Liver (tissue), 9 donors: ENCODE measurements around the gene ZNF592. TPM values are rescaled to one million over a fixed set of nuclear protein-coding genes. Genes with fewer than 3 reads are reported as not detected.

Experiments
- DNase-seq: peaks from one replicate; pipeline ENCODE4 v3.0.0-alpha.2; 2017; ENCODE audit warnings: low spot score
- H3K27ac ChIP-seq, 2 donors: one replicate each; pipeline ENCODE4 v1.7.0; 2013; ENCODE audit warnings: inconsistent platforms in 2 of 2, low read length in 2 of 2, control low read depth in 1 of 2, low read depth in 1 of 2, mild to moderate bottlenecking in 1 of 2
- H3K27me3 ChIP-seq, 4 donors: one replicate each; pipeline versions ENCODE4 v1.6.1 to v1.7.0; 2013; ENCODE audit warnings: low read length in 3 of 4, inconsistent platforms in 1 of 4, mild to moderate bottlenecking in 1 of 4, moderate library complexity in 1 of 4; ENCODE audit not compliant: control insufficient read depth in 4 of 4, insufficient read depth in 4 of 4
- H3K36me3 ChIP-seq, 4 donors: one replicate each; pipeline versions ENCODE4 v1.6.1 to v1.7.0; 2013; ENCODE audit warnings: low read length in 3 of 4, mild to moderate bottlenecking in 3 of 4, low read depth in 1 of 4, moderate library complexity in 1 of 4; ENCODE audit not compliant: control insufficient read depth in 4 of 4, insufficient read depth in 3 of 4
- H3K4me1 ChIP-seq, 4 donors: one replicate each; pipeline versions ENCODE4 v1.6.1 to v1.7.0; 2013; ENCODE audit warnings: low read length in 3 of 4, mild to moderate bottlenecking in 3 of 4, moderate library complexity in 1 of 4; ENCODE audit not compliant: control insufficient read depth in 4 of 4, insufficient read depth in 4 of 4
- H3K4me3 ChIP-seq, 3 donors: one replicate each; pipeline versions ENCODE4 v1.6.1 to v1.7.0; 2013; ENCODE audit warnings: low read length in 3 of 3, control low read depth in 1 of 3, low read depth in 1 of 3, mild to moderate bottlenecking in 1 of 3
- H3K9ac ChIP-seq, 2 donors: one replicate each; pipeline ENCODE4 v1.7.0; 2013; ENCODE audit warnings: low read length in 2 of 2, mild to moderate bottlenecking in 2 of 2, moderate library complexity in 2 of 2, control low read depth in 1 of 2, low read depth in 1 of 2
- H3K9me3 ChIP-seq, 4 donors: one replicate each; pipeline versions ENCODE4 v1.6.1 to v1.7.0; 2013; ENCODE audit warnings: low read length in 3 of 4; ENCODE audit not compliant: control insufficient read depth in 4 of 4
- FOXA1 ChIP-seq: IDR thresholded peaks from 2 replicates; pipeline ENCODE4 v1.6.1; 2016; ENCODE audit warnings: antibody characterized with exemption
- FOXA2 ChIP-seq: IDR thresholded peaks from 2 replicates; pipeline ENCODE4 v1.6.1; 2016; ENCODE audit warnings: antibody characterized with exemption
- GABPA ChIP-seq, 2 donors: IDR thresholded peaks in 1 of 2; conservative IDR thresholded peaks in 1 of 2; 2 replicates each; pipeline ENCODE4 v1.6.1; 2016; ENCODE audit warnings: antibody characterized with exemption in 2 of 2, mild to moderate bottlenecking in 1 of 2, moderate library complexity in 1 of 2
- HNF4A ChIP-seq, 2 donors: conservative IDR thresholded peaks; 2 replicates each; pipeline ENCODE4 v1.6.1; 2016; ENCODE audit warnings: antibody characterized with exemption in 2 of 2, mild to moderate bottlenecking in 2 of 2
- NR2F2 ChIP-seq: IDR thresholded peaks from 2 replicates; pipeline ENCODE4 v1.6.1; 2016; ENCODE audit warnings: antibody characterized with exemption
- RXRA ChIP-seq, 2 donors: IDR thresholded peaks; 2 replicates each; pipeline ENCODE4 v1.6.1; 2017 to 2018; ENCODE audit warnings: antibody characterized with exemption in 2 of 2, mild to moderate bottlenecking in 1 of 2
- SP1 ChIP-seq: IDR thresholded peaks from 2 replicates; pipeline ENCODE4 v1.6.1; 2018; ENCODE audit warnings: antibody characterized with exemption, mild to moderate bottlenecking
- TAF1 ChIP-seq: conservative IDR thresholded peaks from 2 replicates; pipeline ENCODE4 v1.6.1; 2016; ENCODE audit warnings: antibody characterized with exemption, mild to moderate bottlenecking
- YY1 ChIP-seq: IDR thresholded peaks from 2 replicates; pipeline ENCODE4 v1.6.1; 2016; ENCODE audit warnings: antibody characterized with exemption, mild to moderate bottlenecking
- WGBS: extraction: QIAGEN DNeasy Blood & Tissue Kit; methylation state at CpG from one replicate; pipeline ENCODE4 v1.1.7; 2013; 5-methylcytosine and 5-hydroxymethylcytosine counted together
- polyA plus RNA-seq, 2 donors: library from polyadenylated mRNA; stranded (reverse) in 1 of 2; unstranded in 1 of 2; fragments of 200-250 nt in 1 of 2; fragments of >200 nt in 1 of 2; fragmentation: Nextera tagmentation in 1 of 2; extraction: Ambion mirVana in 1 of 2; gene quantifications; one replicate each; pipeline versions ENCODE4 v1.2.1 to v1.2.3, GENCODE V29; 2013 to 2015
- total RNA-seq, 2 donors: library from RNA; depleted of rRNA; stranded (reverse); fragments of >200 nt; gene quantifications; one replicate each; pipeline ENCODE4 v1.2.3, GENCODE V29; 2014
- TF ChIP-seq, protein P1 (sequence below): IDR thresholded peaks from 2 replicates; pipeline ENCODE4 v1.6.1; 2016; ENCODE audit warnings: antibody characterized with exemption
- TF ChIP-seq, protein P2 (sequence below): IDR thresholded peaks from 2 replicates; pipeline ENCODE4 v1.6.1; 2016; ENCODE audit warnings: antibody characterized with exemption
- TF ChIP-seq, protein P3 (sequence below): IDR thresholded peaks from 2 replicates; pipeline ENCODE4 v1.6.1; 2016; ENCODE audit warnings: antibody characterized with exemption, mild to moderate bottlenecking
- TF ChIP-seq, protein P4 (sequence below): fragments of 150-350 bp; IDR thresholded peaks from 2 replicates; pipeline ENCODE4 v1.5.1; 2017; ENCODE audit warnings: improper control_type of control experiment, low read depth, low read length; ENCODE audit not compliant: missing input control
- donor health status: healthy.
- donor health status: healthy.
- donor health status: healthy.
- donor health status: healthy.
- donor health status: healthy.

The ZNF592 gene
- total and polyA plus RNA-seq, 4 donors: 4.4 to 10.6 (median 7.5) TPM

DNA sequence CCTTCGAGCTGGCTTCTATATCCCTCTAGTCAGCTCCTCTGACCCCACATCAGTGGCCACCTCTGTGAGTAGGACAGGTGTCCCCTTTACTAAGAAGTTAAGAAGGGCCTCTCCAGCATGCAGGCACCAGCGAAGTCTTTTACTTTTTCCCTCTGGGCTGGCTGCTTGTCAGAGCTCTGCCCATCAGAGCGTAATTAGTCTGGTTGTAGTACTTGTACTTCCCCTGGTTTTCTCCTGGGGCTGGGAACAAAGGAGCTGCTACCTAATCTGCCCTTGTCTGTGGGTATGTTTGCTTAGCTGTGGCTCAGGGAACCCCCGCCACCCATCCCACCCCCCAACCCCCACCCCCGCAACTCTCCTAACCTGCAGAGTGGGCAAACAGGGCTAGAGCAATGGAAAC lies 41.4 kb downstream of the ZNF592 start:
- DNase-seq: no peak
- TF ChIP-seq RXRA (IDR thresholded peaks at IDR 0.05): no peak
- TF ChIP-seq, protein P1, sequence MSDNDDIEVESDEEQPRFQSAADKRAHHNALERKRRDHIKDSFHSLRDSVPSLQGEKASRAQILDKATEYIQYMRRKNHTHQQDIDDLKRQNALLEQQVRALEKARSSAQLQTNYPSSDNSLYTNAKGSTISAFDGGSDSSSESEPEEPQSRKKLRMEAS: no peak
- TF ChIP-seq FOXA1: no peak
- TF ChIP-seq YY1: no peak
- no peak for TF ChIP-seq TAF1
- no peak for TF ChIP-seq HNF4A (conservative IDR thresholded peaks at IDR 0.05)
- no peak for TF ChIP-seq SP1
- TF ChIP-seq, protein P2, sequence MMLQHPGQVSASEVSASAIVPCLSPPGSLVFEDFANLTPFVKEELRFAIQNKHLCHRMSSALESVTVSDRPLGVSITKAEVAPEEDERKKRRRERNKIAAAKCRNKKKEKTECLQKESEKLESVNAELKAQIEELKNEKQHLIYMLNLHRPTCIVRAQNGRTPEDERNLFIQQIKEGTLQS: no peak
- H3K4me1 ChIP-seq: peaks cover 0 to 17% (median 6%) of the 10 kb centered on the region in 4 donors
- no peaks in the 10 kb centered on the region for H3K9me3 ChIP-seq
- H3K27me3 ChIP-seq: no peaks in the 10 kb centered on the region
- WGBS: 97% methylated on average over 5 of the region's 5 CpGs
- H3K27ac ChIP-seq: no peak overlapping the region
- no peak overlapping the region for H3K4me3 ChIP-seq
- no peak overlapping the region for H3K9ac ChIP-seq
- peaks cover 0 to 43% (median 34%) of the 10 kb centered on the region in 4 donors for H3K36me3 ChIP-seq

DNA sequence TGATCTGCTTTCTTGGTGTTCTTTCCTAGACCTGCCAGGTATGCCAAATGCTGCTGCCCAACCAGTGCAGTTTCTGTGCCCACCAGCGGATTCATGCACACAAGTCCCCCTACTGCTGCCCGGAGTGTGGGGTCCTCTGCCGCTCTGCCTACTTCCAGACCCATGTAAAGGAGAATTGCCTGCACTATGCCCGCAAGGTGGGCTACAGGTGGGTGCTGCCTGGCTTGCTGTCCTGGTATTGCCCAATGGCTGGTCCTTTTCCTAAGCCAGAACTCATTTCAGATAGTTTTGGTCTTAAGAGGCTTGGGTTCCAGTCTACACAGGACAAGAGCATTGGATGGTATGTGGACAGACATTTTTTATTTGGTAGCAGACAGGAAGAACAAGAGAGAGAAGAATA lies 42.3 kb downstream of the ZNF592 start:
- H3K9me3 ChIP-seq: no peaks in the 10 kb centered on the region
- peaks cover 0 to 15% (median 5%) of the 10 kb centered on the region in 4 donors for H3K4me1 ChIP-seq
- no peak overlapping the region for H3K27ac ChIP-seq
- H3K4me3 ChIP-seq: no peak overlapping the region
- WGBS: 98% methylated on average over 4 of the region's 4 CpGs
- no peak overlapping the region for H3K9ac ChIP-seq
- no peaks in the 10 kb centered on the region for H3K27me3 ChIP-seq
- H3K36me3 ChIP-seq: peaks cover 0 to 40% (median 30%) of the 10 kb centered on the region in 4 donors
- TF ChIP-seq SP1 (no peak), HNF4A (conservative IDR thresholded peaks at IDR 0.05) (no peak), FOXA2 (no peak)
- TF ChIP-seq, protein P3, sequence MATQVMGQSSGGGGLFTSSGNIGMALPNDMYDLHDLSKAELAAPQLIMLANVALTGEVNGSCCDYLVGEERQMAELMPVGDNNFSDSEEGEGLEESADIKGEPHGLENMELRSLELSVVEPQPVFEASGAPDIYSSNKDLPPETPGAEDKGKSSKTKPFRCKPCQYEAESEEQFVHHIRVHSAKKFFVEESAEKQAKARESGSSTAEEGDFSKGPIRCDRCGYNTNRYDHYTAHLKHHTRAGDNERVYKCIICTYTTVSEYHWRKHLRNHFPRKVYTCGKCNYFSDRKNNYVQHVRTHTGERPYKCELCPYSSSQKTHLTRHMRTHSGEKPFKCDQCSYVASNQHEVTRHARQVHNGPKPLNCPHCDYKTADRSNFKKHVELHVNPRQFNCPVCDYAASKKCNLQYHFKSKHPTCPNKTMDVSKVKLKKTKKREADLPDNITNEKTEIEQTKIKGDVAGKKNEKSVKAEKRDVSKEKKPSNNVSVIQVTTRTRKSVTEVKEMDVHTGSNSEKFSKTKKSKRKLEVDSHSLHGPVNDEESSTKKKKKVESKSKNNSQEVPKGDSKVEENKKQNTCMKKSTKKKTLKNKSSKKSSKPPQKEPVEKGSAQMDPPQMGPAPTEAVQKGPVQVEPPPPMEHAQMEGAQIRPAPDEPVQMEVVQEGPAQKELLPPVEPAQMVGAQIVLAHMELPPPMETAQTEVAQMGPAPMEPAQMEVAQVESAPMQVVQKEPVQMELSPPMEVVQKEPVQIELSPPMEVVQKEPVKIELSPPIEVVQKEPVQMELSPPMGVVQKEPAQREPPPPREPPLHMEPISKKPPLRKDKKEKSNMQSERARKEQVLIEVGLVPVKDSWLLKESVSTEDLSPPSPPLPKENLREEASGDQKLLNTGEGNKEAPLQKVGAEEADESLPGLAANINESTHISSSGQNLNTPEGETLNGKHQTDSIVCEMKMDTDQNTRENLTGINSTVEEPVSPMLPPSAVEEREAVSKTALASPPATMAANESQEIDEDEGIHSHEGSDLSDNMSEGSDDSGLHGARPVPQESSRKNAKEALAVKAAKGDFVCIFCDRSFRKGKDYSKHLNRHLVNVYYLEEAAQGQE: no peak
- DNase-seq: no peak

DNA sequence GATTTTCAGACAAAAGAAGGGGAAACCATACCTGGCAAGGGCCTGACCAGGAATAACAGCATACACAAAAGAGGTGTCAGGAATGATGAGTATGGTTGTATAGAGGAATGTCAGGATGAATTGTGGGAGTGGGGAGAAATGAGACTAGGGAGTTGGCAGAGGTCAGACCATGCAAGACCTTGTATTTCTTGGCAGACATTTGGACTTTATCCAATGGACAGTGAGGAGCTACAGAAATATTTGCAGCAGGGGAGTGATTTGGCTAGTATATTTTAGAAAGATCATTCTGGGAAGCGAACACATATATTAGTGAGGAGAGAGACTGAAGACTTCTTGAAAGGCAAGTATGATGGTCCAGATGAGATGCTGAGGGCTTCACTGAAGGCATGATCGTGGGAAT lies 43.4 kb downstream of the ZNF592 start:
- no peak for DNase-seq
- Histone ChIP-seq H3K27me3 (no peaks in the 10 kb centered on the region), H3K9ac (no peak overlapping the region), H3K4me3 (no peak overlapping the region), H3K4me1 (peaks cover 0 to 6% (median 2%) of the 10 kb centered on the region in 4 donors), H3K27ac (no peak overlapping the region), H3K36me3 (peaks cover 0 to 41% (median 30%) of the 10 kb centered on the region in 4 donors), H3K9me3 (no peaks in the 10 kb centered on the region)
- TF ChIP-seq, protein P4, sequence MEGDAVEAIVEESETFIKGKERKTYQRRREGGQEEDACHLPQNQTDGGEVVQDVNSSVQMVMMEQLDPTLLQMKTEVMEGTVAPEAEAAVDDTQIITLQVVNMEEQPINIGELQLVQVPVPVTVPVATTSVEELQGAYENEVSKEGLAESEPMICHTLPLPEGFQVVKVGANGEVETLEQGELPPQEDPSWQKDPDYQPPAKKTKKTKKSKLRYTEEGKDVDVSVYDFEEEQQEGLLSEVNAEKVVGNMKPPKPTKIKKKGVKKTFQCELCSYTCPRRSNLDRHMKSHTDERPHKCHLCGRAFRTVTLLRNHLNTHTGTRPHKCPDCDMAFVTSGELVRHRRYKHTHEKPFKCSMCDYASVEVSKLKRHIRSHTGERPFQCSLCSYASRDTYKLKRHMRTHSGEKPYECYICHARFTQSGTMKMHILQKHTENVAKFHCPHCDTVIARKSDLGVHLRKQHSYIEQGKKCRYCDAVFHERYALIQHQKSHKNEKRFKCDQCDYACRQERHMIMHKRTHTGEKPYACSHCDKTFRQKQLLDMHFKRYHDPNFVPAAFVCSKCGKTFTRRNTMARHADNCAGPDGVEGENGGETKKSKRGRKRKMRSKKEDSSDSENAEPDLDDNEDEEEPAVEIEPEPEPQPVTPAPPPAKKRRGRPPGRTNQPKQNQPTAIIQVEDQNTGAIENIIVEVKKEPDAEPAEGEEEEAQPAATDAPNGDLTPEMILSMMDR: no peak
- TF ChIP-seq SP1 (no peak), GABPA (IDR thresholded peaks at IDR 0.05 in 1 of 2, conservative IDR thresholded peaks at IDR 0.05 in 1 of 2) (no peak), YY1 (no peak), NR2F2 (no peak)
- over 99% methylated on average over 2 of the region's 2 CpGs for WGBS
